ENCODE data around the gene AARS2. TPM values are rescaled to one million over a fixed set of nuclear protein-coding genes. Genes with fewer than 3 reads are reported as not detected.

AARS2 gene
- total and polyA plus RNA-seq, 9 of the 15 experiments (the other 6 are each of a cell fraction or from before 2014, with no cell fraction given) = 0.97 to 34.0 (median 18.3) TPM

DNA sequence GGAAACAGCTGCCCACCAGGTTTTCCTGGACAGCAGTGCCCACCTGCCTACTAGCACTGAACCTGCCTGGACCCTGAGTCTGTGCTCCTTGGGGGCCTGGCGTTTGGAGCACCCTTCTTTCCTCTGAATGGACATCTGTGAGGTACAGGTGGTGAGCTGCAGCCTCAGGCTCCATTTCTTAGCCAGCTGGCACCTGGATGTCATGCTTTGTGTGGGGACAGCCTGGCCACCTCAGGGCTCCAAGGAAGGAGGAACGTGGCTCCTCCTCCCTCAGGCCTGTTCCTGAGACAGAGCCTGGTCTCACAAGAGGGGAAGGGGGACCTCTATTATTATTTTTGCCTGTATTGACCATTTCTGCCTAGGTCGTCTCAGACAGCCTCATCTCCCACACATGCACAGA, 34.8 kb downstream of the AARS2 start:
- ChIA-PET CTCF (ENCODE audit: low intra/inter-chr PET ratio) (no interaction called here), POLR2A (interaction anchor here (0.6 to 1.5 kb wide), 5 partner anchors 8 to 45 kb away, joined by 3 to 5 read pairs (median 4); partner anchors contain the start of genes AARS2, HSP90AB1 and TMEM151B)
- WGBS (ENCODE audit: insufficient coverage, low coverage, missing lambda C conversion rate) = 0% methylated on average over 3 of the region's 3 CpGs
- ATAC-seq (no peak), DNase-seq (ENCODE audit: extremely low read depth in 1 of 4, low spot score in 3 of 4) (no peak), FAIRE-seq (no peak)
- Histone ChIP-seq H3K9me1 (ENCODE audit: control insufficient read depth, insufficient read depth, low read length) (peaks cover 4% of the 10 kb centered on the region), H3K27ac (ENCODE audit: extremely low read depth, low read depth, low read length) (no peak overlapping the region), H3K9ac (ENCODE audit: insufficient read depth in 1 of 2, low read depth in 2 of 2, low read length in 2 of 2) (no peak overlapping the region), H3K9me3 (replicated peaks; ENCODE audit: control insufficient read depth, insufficient read depth, low read depth, low read length) (no peaks in the 10 kb centered on the region), H3K36me3 (ENCODE audit: control insufficient read depth, insufficient read depth, low read length) (no peaks in the 10 kb centered on the region), H2AFZ (ENCODE audit: low read depth, low read length) (no peak overlapping the region), H3K4me3 (no peak overlapping the region), H3K4me1 (replicated peaks in 1 of 2; ENCODE audit: control insufficient read depth in 2 of 2, insufficient read depth in 2 of 2, low read length in 2 of 2) (peaks cover 0 to 22% of the 10 kb centered on the region in 2 experiments; a peak in 2 of 5 replicates), H3K79me2 (ENCODE audit: control insufficient read depth, insufficient read depth, low read length) (no peaks in the 10 kb centered on the region), H3K4me2 (ENCODE audit: insufficient read depth, low read length) (no peak overlapping the region), H3K27me3 (ENCODE audit: control insufficient read depth in 2 of 2, insufficient read depth in 2 of 2, low read length in 2 of 2) (peaks cover 69 to 89% of the 10 kb centered on the region in 2 experiments), H4K20me1 (replicated peaks; ENCODE audit: control insufficient read depth, insufficient read depth, low read length) (peaks cover 14% of the 10 kb centered on the region)
- BruUV-seq (replicated peaks) = no TSS peak
- TF ChIP-seq FOXA3 (CRISPR knock-in tag; conservative IDR thresholded peaks at IDR 0.05 in 1 of 2, IDR thresholded peaks at IDR 0.05 in 1 of 2) (no peak), DMBX1 (CRISPR knock-in tag; IDR thresholded peaks at IDR 0.05; ENCODE audit: borderline replicate concordance) (no peak), HNRNPH1 (optimal IDR thresholded peaks at IDR 0.05; ENCODE audit: low read depth, low read length) (no peak), MYC (IDR thresholded peaks at IDR 0.05; ENCODE audit: low read depth, low read length) (no peak), MYC (CRISPR knock-in tag; IDR thresholded peaks at IDR 0.05; ENCODE audit: borderline replicate concordance, low read depth) (no peak), SREBF2 (CRISPR knock-in tag; IDR thresholded peaks at IDR 0.05) (no peak), ILF3 (IDR thresholded peaks at IDR 0.05; ENCODE audit: borderline replicate concordance) (no peak), POLR3A (IDR thresholded peaks at IDR 0.05; ENCODE audit: borderline replicate concordance, extremely low read depth, insufficient read depth, insufficient read length) (no peak), PPARD (CRISPR knock-in tag; IDR thresholded peaks at IDR 0.05) (no peak), EGR1 (conservative IDR thresholded peaks at IDR 0.05) (no peak), ZNF583 (CRISPR knock-in tag; IDR thresholded peaks at IDR 0.05) (no peak), STAT5A (IDR thresholded peaks at IDR 0.05; ENCODE audit: borderline replicate concordance, low read length) (no peak), DDX20 (tag; IDR thresholded peaks at IDR 0.05; ENCODE audit: low read depth) (no peak), ZNF436 (CRISPR knock-in tag; IDR thresholded peaks at IDR 0.05) (no peak)
- in situ Hi-C loops (cut with MboI) (no loop called here), intact Hi-C loops (cut with micrococcal nuclease) (no loop called here)
